ENCODE results near the gene TGM2. TPM values are rescaled to one million over a fixed set of nuclear protein-coding genes. Genes with fewer than 3 reads are reported as not detected.
A peak's percentile ranks its signal among the peaks of the same experiment; 100 is the strongest.

Gene TGM2
- total and polyA plus RNA-seq, 12 donors, result 146 to 993 (median 463) TPM

DNA sequence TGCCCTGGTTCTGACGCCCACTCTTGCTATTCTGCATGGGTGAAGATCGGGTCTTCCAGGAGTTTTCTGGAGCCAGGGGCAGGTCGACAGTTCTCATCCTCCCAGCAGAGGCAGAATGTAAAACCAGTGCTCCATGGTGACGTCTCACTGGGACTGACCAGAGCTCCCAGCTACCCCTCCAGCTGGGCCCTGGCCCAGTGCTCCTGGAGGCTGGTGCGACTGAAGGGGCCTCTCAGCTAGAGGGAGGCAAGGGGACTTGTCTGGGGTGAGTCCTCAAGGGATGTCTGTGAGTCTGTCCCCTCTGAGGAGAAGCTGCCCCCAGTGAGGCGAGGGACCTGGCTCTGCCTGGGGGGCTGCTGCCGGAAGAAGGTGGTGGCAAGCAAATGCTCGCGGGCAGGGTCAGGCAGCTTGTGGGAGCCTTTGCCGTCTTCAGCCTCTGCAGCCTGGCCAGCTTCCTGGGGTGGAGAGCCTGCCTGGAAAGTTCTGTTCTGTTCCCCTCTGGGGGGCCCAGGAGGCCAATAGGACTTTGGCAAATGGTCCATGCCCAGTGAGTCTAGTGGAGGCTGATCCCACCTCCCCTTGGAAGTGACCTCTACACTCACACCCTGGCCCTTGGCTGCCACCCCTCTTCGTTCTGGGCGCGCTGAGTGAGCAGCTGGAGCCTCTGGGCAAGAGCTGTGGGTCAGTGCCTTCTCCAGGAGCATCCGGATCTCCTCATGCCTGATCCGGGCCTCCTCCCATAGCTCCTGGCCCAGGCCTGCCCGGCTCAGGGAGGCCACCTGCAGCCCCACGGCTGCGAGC lies 47.9 kb upstream of the TGM2 start:
- H3K4me1 ChIP-seq, result peaks cover 4 to 47% (median 19%) of the 10 kb centered on the region in 9 donors
- H3K4me3 ChIP-seq, result no peak overlapping the region
- H3K27ac ChIP-seq, result peak overlapping the region in 6 of 10 donors; percentile 19 to 68 (median 44)
- TF ChIP-seq, protein P1, sequence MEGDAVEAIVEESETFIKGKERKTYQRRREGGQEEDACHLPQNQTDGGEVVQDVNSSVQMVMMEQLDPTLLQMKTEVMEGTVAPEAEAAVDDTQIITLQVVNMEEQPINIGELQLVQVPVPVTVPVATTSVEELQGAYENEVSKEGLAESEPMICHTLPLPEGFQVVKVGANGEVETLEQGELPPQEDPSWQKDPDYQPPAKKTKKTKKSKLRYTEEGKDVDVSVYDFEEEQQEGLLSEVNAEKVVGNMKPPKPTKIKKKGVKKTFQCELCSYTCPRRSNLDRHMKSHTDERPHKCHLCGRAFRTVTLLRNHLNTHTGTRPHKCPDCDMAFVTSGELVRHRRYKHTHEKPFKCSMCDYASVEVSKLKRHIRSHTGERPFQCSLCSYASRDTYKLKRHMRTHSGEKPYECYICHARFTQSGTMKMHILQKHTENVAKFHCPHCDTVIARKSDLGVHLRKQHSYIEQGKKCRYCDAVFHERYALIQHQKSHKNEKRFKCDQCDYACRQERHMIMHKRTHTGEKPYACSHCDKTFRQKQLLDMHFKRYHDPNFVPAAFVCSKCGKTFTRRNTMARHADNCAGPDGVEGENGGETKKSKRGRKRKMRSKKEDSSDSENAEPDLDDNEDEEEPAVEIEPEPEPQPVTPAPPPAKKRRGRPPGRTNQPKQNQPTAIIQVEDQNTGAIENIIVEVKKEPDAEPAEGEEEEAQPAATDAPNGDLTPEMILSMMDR (IDR thresholded peaks at IDR 0.05), result no peak
- H3K27me3 ChIP-seq, result no peaks in the 10 kb centered on the region
- ATAC-seq, result peak in 6 of 8 donors; percentile 6 to 26 (median 11)
- WGBS, 2 donors, result 69 to 75% methylated on average over 18 of the region's 18 CpGs
- intact Hi-C loops (cut with DNase I), result loop anchor here in 2 of 10 donors (10.0 kb wide), 2 partner anchors 308 to 648 kb away; partner anchors contain the start of gene VSTM2L (in 1 of the 2)
- H3K36me3 ChIP-seq, result no peaks in the 10 kb centered on the region
- H3K9me3 ChIP-seq, result no peaks in the 10 kb centered on the region
- peak in 1 of 2 donors; percentile 52 for DNase-seq

DNA sequence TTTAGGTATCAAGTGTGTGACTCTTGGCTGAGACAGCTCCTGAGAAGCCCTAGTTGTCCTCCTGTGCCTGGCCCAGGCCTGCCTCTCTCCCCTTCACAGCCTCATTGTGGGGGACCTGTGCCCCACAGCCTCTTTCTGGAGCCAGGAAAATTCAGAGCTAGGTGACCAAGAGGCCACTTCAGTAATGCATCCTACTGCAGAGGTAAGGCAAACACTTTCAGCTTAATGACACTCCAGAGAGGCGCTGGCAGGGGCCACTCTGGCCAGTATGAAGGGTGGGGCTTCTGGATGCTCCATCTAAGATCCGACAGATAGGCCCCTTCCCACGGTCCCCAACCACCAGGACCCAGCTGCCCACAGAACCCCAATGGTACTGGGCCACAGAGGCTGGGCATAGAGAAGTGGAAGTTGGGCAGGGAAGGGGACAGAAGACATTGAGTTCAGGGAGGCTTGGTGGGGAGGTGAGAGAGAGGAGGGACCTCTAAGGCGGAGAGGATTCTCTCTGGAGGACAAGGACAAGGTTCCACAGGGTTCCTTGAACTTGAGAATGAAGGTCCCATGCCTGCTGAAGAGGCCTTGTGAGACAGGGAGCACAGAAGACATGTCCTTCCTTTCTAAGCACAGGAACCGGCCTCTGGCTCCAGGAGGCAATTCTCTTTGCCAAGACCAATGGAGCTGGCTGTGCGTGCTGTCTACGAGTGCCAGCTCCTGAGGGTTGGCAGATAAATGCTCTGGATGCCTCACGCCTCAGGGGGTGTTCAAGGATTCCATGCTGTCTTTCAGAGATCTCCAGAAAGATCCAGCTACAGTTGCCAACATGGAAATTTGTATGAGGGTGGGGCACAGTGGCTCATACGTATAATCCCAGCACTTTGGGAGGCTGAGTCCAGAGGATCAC lies 46.4 kb upstream of the TGM2 start:
- peak overlapping the region in 7 of 10 donors; percentile 34 to 68 (median 57) for H3K27ac ChIP-seq

DNA sequence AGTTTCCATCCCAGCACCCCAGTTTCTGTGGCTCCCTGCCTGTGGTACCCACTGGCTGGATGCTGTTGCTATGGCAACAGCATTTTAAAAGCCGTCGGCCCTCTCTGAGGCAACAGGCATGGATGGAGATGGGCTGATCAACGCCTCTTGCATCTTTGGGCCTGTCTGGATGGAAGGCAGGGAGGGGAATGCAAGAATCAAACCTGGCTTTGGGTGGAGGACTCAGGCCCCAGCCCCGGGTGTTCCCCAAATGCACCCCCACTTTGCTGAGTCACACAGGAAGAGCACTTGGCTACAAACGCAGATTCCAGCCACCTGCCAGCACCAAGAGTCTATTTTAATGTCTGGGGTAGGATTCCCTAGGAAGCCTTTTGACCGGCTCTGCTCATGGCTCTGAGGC lies 45.7 kb upstream of the TGM2 start:
- TF ChIP-seq, protein P1 (IDR thresholded peaks at IDR 0.05), result no peak
- no peak for DNase-seq
- H3K36me3 ChIP-seq, result no peaks in the 10 kb centered on the region
- peak in 5 of 8 donors; percentile 14 to 32 (median 20) for ATAC-seq
- H3K27ac ChIP-seq, result peak overlapping the region in 6 of 10 donors; percentile 34 to 68 (median 56)
- no peak overlapping the region for H3K4me3 ChIP-seq
- H3K4me1 ChIP-seq, result peaks cover 4 to 37% (median 12%) of the 10 kb centered on the region in 9 donors
- peaks cover 0 to 6% (median 0%) of the 10 kb centered on the region in 11 donors for H3K9me3 ChIP-seq
- no peaks in the 10 kb centered on the region for H3K27me3 ChIP-seq
- WGBS, 2 donors, result 45 to 47% methylated on average over 6 of the region's 6 CpGs
- intact Hi-C loops (cut with DNase I), result loop anchor here in 2 of 10 donors (10.0 kb wide), 2 partner anchors 306 to 646 kb away; partner anchors contain the start of gene VSTM2L (in 1 of the 2)

More for the DNA sequence above, 46.4 kb upstream of the TGM2 start:
- peak in 5 of 8 donors; percentile 33 to 58 (median 46) for ATAC-seq
- intact Hi-C loops (cut with DNase I), result loop anchor here in 2 of 10 donors (10.0 kb wide), 2 partner anchors 307 to 647 kb away; partner anchors contain the start of gene VSTM2L (in 1 of the 2)
- Histone ChIP-seq H3K36me3 (no peaks in the 10 kb centered on the region), H3K4me1 (peaks cover 4 to 37% (median 12%) of the 10 kb centered on the region in 9 donors), H3K9me3 (peaks cover 0 to 6% (median 0%) of the 10 kb centered on the region in 11 donors), H3K4me3 (no peak overlapping the region), H3K27me3 (no peaks in the 10 kb centered on the region)
- no peak for DNase-seq
- WGBS, 2 donors, result 56 to 66% methylated on average over 9 of the region's 9 CpGs
- TF ChIP-seq, protein P1 (IDR thresholded peaks at IDR 0.05), result no peak
